GM12878 (cell line): ENCODE data around the gene BMPR1B.

Experiments used
- NFYB ChIP-seq: IDR thresholded peaks from 2 replicates; pipeline ENCODE4 v1.6.1; 2011; ENCODE audit warnings: low read depth, mild to moderate bottlenecking, low read length, improper control_type of control experiment, moderate library complexity; ENCODE audit not compliant: insufficient read depth
- SMC3 ChIP-seq: IDR thresholded peaks from 2 replicates; pipeline ENCODE4 v1.6.1; 2011; ENCODE audit warnings: low read length, improper control_type of control experiment, borderline replicate concordance
- TAF1 ChIP-seq: IDR thresholded peaks from 2 replicates; pipeline ENCODE4 v1.6.1; 2011; ENCODE audit warnings: mild to moderate bottlenecking, low read depth, low read length, borderline replicate concordance

GRCh38 chr4:94744850-94745249 lies 12.9 kb upstream of the BMPR1B start:
- TF ChIP-seq SMC3 = no peak
- TF ChIP-seq NFYB = no peak
- no peak for TF ChIP-seq TAF1
